Measurements from ENCODE around the gene LMAN2L.

Gene LMAN2L

GRCh38 chr2:96757477-96757860 is 17.6 kb upstream of the LMAN2L start:
- H3K27ac ChIP-seq = no peak overlapping the region
- H3K9ac ChIP-seq = no peak overlapping the region
- no peak overlapping the region for H3K4me2 ChIP-seq
- H3K4me1 ChIP-seq (ENCODE audit: low read depth, poor library complexity, severe bottlenecking) = peaks cover 9% of the 10 kb centered on the region
- no peak overlapping the region for H2AFZ ChIP-seq (ENCODE audit: low read depth)
- no peak for TF ChIP-seq CTCF (conservative IDR thresholded peaks at IDR 0.05; ENCODE audit: low read depth, low read length)
- H3K36me3 ChIP-seq (ENCODE audit: insufficient read depth) = no peaks in the 10 kb centered on the region
- no peak overlapping the region for H3K4me3 ChIP-seq (IDR thresholded peaks at IDR 0.05; ENCODE audit: insufficient read depth, low read depth, low read length)
- H3K79me2 ChIP-seq (ENCODE audit: insufficient read depth, low read depth) = peaks cover 15% of the 10 kb centered on the region
- no peaks in the 10 kb centered on the region for H3K27me3 ChIP-seq (ENCODE audit: insufficient read depth, low read depth)
- H4K20me1 ChIP-seq (ENCODE audit: insufficient read depth) = no peaks in the 10 kb centered on the region

- Histone ChIP-seq H3K27ac (no peak overlapping the region), H2AFZ (ENCODE audit: low read depth) (no peak overlapping the region)
Observed at GRCh38 chr2:96756788-96757476, 17.1 kb upstream of the LMAN2L start.

GRCh38 chr2:96754317-96754716 is 14.5 kb upstream of the LMAN2L start:
- Histone ChIP-seq H4K20me1 (ENCODE audit: insufficient read depth) (no peaks in the 10 kb centered on the region), H3K9ac (no peak overlapping the region), H3K4me3 (IDR thresholded peaks at IDR 0.05; ENCODE audit: insufficient read depth, low read depth, low read length) (no peak overlapping the region), H2AFZ (ENCODE audit: low read depth) (no peak overlapping the region), H3K27ac (no peak overlapping the region), H3K79me2 (ENCODE audit: insufficient read depth, low read depth) (no peaks in the 10 kb centered on the region), H3K36me3 (ENCODE audit: insufficient read depth) (no peaks in the 10 kb centered on the region), H3K4me1 (ENCODE audit: low read depth, poor library complexity, severe bottlenecking) (no peaks in the 10 kb centered on the region), H3K4me2 (no peak overlapping the region), H3K27me3 (ENCODE audit: insufficient read depth, low read depth) (no peaks in the 10 kb centered on the region)
- no peak for TF ChIP-seq CTCF (conservative IDR thresholded peaks at IDR 0.05; ENCODE audit: low read depth, low read length)

More at GRCh38 chr2:96756788-96757476, 17.1 kb upstream of the LMAN2L start:
- no peak for TF ChIP-seq CTCF (conservative IDR thresholded peaks at IDR 0.05; ENCODE audit: low read depth, low read length)
- Histone ChIP-seq H3K4me3 (IDR thresholded peaks at IDR 0.05; ENCODE audit: insufficient read depth, low read depth, low read length) (no peak overlapping the region), H3K27me3 (ENCODE audit: insufficient read depth, low read depth) (no peaks in the 10 kb centered on the region), H3K9ac (no peak overlapping the region), H3K36me3 (ENCODE audit: insufficient read depth) (no peaks in the 10 kb centered on the region), H3K4me2 (no peak overlapping the region), H3K4me1 (ENCODE audit: low read depth, poor library complexity, severe bottlenecking) (peaks cover 9% of the 10 kb centered on the region), H3K79me2 (ENCODE audit: insufficient read depth, low read depth) (peaks cover 10% of the 10 kb centered on the region), H4K20me1 (ENCODE audit: insufficient read depth) (no peaks in the 10 kb centered on the region)

GRCh38 chr2:96753661-96754282 is 13.9 kb upstream of the LMAN2L start:
- no peak for TF ChIP-seq CTCF (conservative IDR thresholded peaks at IDR 0.05; ENCODE audit: low read depth, low read length)

More at GRCh38 chr2:96753661-96754282, 13.9 kb upstream of the LMAN2L start:
- no peak overlapping the region for H2AFZ ChIP-seq (ENCODE audit: low read depth)
- no peaks in the 10 kb centered on the region for H3K36me3 ChIP-seq (ENCODE audit: insufficient read depth)
- H3K4me2 ChIP-seq = no peak overlapping the region
- H4K20me1 ChIP-seq (ENCODE audit: insufficient read depth) = no peaks in the 10 kb centered on the region
- H3K27ac ChIP-seq = no peak overlapping the region
- no peaks in the 10 kb centered on the region for H3K4me1 ChIP-seq (ENCODE audit: low read depth, poor library complexity, severe bottlenecking)
- no peaks in the 10 kb centered on the region for H3K27me3 ChIP-seq (ENCODE audit: insufficient read depth, low read depth)
- no peak overlapping the region for H3K9ac ChIP-seq
- no peak overlapping the region for H3K4me3 ChIP-seq (IDR thresholded peaks at IDR 0.05; ENCODE audit: insufficient read depth, low read depth, low read length)
- H3K79me2 ChIP-seq (ENCODE audit: insufficient read depth, low read depth) = no peaks in the 10 kb centered on the region

All from KMS-11 (cell line).